Bronchial epithelial cell (primary cell): Measurements from ENCODE around the gene CDK7. TPM values are rescaled to one million over a fixed set of nuclear protein-coding genes. Genes with fewer than 3 reads are reported as not detected.

Experiments
- DNase-seq: peaks from one replicate; pipeline ENCODE4 v3.0.0-alpha.2; 2010; ENCODE audit warnings: low read depth
- FAIRE-seq: peaks from 2 replicates; lab custom pipeline; 2011; peaks lifted over from hg19 to GRCh38; lab: Jason Lieb, UNC
- H3K27me3 ChIP-seq: 2 replicates; pipeline ENCODE4 v1.5.1; 2011; ENCODE audit warnings: low read length; ENCODE audit not compliant: control insufficient read depth, insufficient read depth
- H3K36me3 ChIP-seq: 2 replicates; pipeline ENCODE4 v1.5.1; 2011; ENCODE audit warnings: low read length; ENCODE audit not compliant: control insufficient read depth, insufficient read depth
- H3K4me3 ChIP-seq: 2 replicates; pipeline ENCODE4 v1.5.1; 2011; ENCODE audit warnings: mild to moderate bottlenecking, low read depth, low read length, control low read depth
- CTCF ChIP-seq: IDR thresholded peaks from 2 replicates; pipeline ENCODE4 v1.5.1; 2011; ENCODE audit warnings: mild to moderate bottlenecking, moderate library complexity, low read length, control low read depth, inconsistent platforms; ENCODE audit not compliant: insufficient read depth, severe bottlenecking
- total RNA-seq: library from RNA; depleted of rRNA; stranded (reverse); fragments of >200 nt; gene quantifications from 2 replicates; pipeline ENCODE4 v1.2.1, GENCODE V29; 2014

The CDK7 gene
- total RNA-seq, 1 donor from 2014 or later, result 60.8 TPM

GRCh38 chr5:69299625-69300024, 64.9 kb downstream of the CDK7 start:
- Histone ChIP-seq H3K27me3 (no peaks in the 10 kb centered on the region), H3K36me3 (no peaks in the 10 kb centered on the region), H3K4me3 (no peak overlapping the region)
- no peak for TF ChIP-seq CTCF
- FAIRE-seq (no peak), DNase-seq (no peak)

- FAIRE-seq (no peak), DNase-seq (peak; percentile 4)
- Histone ChIP-seq H3K27me3 (no peaks in the 10 kb centered on the region), H3K36me3 (no peaks in the 10 kb centered on the region), H3K4me3 (no peak overlapping the region)
- TF ChIP-seq CTCF, result no peak
These were observed 66.0 kb downstream of the CDK7 start for GRCh38 chr5:69300537-69301203.

- Histone ChIP-seq H3K27me3 (no peaks in the 10 kb centered on the region), H3K36me3 (no peaks in the 10 kb centered on the region), H3K4me3 (no peak overlapping the region)
- no peak for TF ChIP-seq CTCF
- FAIRE-seq, result no peak
- DNase-seq, result no peak
These were observed 70.8 kb downstream of the CDK7 start for GRCh38 chr5:69305512-69305911.

GRCh38 chr5:69308046-69308553, 73.4 kb downstream of the CDK7 start:
- Histone ChIP-seq H3K27me3 (no peaks in the 10 kb centered on the region), H3K4me3 (no peak overlapping the region), H3K36me3 (no peaks in the 10 kb centered on the region)
- no peak for TF ChIP-seq CTCF
- DNase-seq, result no peak
- FAIRE-seq, result no peak

- FAIRE-seq (no peak), DNase-seq (no peak)
- no peak for TF ChIP-seq CTCF
- H3K27me3 ChIP-seq, result no peaks in the 10 kb centered on the region
- H3K4me3 ChIP-seq, result no peak overlapping the region
- peaks cover 2% of the 10 kb centered on the region for H3K36me3 ChIP-seq
These were observed 74.7 kb downstream of the CDK7 start for GRCh38 chr5:69309380-69309779.
